B cell (primary cell): ENCODE measurements around the gene PMVK. TPM values are rescaled to one million over a fixed set of nuclear protein-coding genes. Genes with fewer than 3 reads are reported as not detected.
A peak's percentile ranks its signal among the peaks of the same experiment; 100 is the strongest.

Experiments used
- ATAC-seq: fragments of 200-7000 bp; cut with Tn5 transposase; one replicate; pipeline ENCODE4 v1.10.0; 2021; ENCODE audit warnings: low read depth, mild to moderate bottlenecking, moderate number of reproducible peaks, moderate library complexity
- CTCF ChIA-PET: fragments of 350-600 bp; sonication (Branson Sonifier 250); formaldehyde crosslinking; loops from one replicate; lab custom pipeline; 2021; ENCODE audit warnings: antibody characterized with exemption, inconsistent platforms; lab: Charles Lee
- POLR2A ChIA-PET: fragments of 350-600 bp; sonication (Branson Sonifier 250); formaldehyde crosslinking; loops from one replicate; lab custom pipeline; 2021; ENCODE audit warnings: antibody characterized with exemption; lab: Charles Lee
- DNase-seq: peaks from one replicate; pipeline ENCODE4 v3.0.0; 2013
- H2AFZ ChIP-seq: 2 replicates; pipeline ENCODE4 v1.6.1; 2012; ENCODE audit warnings: mild to moderate bottlenecking, low read depth, low read length; ENCODE audit not compliant: insufficient read depth, poor library complexity, severe bottlenecking
- H3K27ac ChIP-seq, 2 donors: 1 replicate in 1 of 2; 2 replicates in 1 of 2; pipeline ENCODE4 v1.5.1; 2012 to 2013; ENCODE audit warnings: low read length in 2 of 2, mild to moderate bottlenecking in 2 of 2, moderate library complexity in 1 of 2
- H3K27me3 ChIP-seq, 4 experiments: fragments of 200-600 bp in 1 of 4; sonication (generic) in 1 of 4; replicated peaks in 1 of 4; 1 replicate in 2 of 4; 2 replicates in 2 of 4; pipeline versions ENCODE4 v1.6.1 to v1.7.0; 2013 to 2016; ENCODE audit warnings: low read length in 3 of 4, mild to moderate bottlenecking in 2 of 4, mixed read lengths in 1 of 4, moderate library complexity in 1 of 4; ENCODE audit not compliant: insufficient read depth in 4 of 4, control insufficient read depth in 3 of 4; ENCODE audit errors: control extremely low read depth in 1 of 4
- H3K36me3 ChIP-seq, 2 experiments: replicated peaks in 1 of 2; 1 replicate in 1 of 2; 2 replicates in 1 of 2; pipeline versions ENCODE4 v1.6.1 to v1.7.1; 2013; ENCODE audit warnings: low read length in 1 of 2; ENCODE audit not compliant: insufficient read depth in 2 of 2, control insufficient read depth in 1 of 2; ENCODE audit errors: control extremely low read depth in 1 of 2, extremely low read depth in 1 of 2
- H3K4me1 ChIP-seq, 2 donors: fragments of 200-600 bp in 1 of 2; sonication (generic) in 1 of 2; 1 replicate in 1 of 2; 2 replicates in 1 of 2; pipeline versions ENCODE4 v1.5.1 to v1.6.1; 2013 to 2017; ENCODE audit warnings: low read length in 2 of 2; ENCODE audit not compliant: control insufficient read depth in 2 of 2, insufficient read depth in 2 of 2
- H3K4me2 ChIP-seq: replicated peaks from 2 replicates; pipeline ENCODE3; 2012; ENCODE audit warnings: mild to moderate bottlenecking, low read depth, low read length; ENCODE audit not compliant: poor library complexity, severe bottlenecking
- H3K4me3 ChIP-seq, 5 experiments: fragments of 200-600 bp in 1 of 5; sonication (generic) in 1 of 5; 1 replicate in 3 of 5; 2 replicates in 2 of 5; pipeline versions ENCODE4 v1.5.1 to v1.7.0; 2011 to 2016; ENCODE audit warnings: low read length in 4 of 5, mild to moderate bottlenecking in 4 of 5, low read depth in 2 of 5, control low read depth in 1 of 5, moderate library complexity in 1 of 5; ENCODE audit not compliant: insufficient read depth in 1 of 5; ENCODE audit errors: control extremely low read depth in 1 of 5, extremely low read depth in 1 of 5
- H3K79me2 ChIP-seq: fragments of 200-600 bp; sonication (generic); one replicate; pipeline ENCODE4 v1.6.0; 2016; ENCODE audit warnings: low read length; ENCODE audit not compliant: control insufficient read depth, insufficient read depth
- H3K9ac ChIP-seq: fragments of 200-600 bp; sonication (generic); 2 replicates; pipeline ENCODE4 v1.6.1; 2017; ENCODE audit warnings: mild to moderate bottlenecking, low read length, moderate library complexity
- H3K9me3 ChIP-seq, 3 donors: one replicate each; pipeline versions ENCODE4 v1.6.1 to v1.7.1; 2013; ENCODE audit warnings: low read length in 2 of 3; ENCODE audit not compliant: control insufficient read depth in 2 of 3, insufficient read depth in 1 of 3; ENCODE audit errors: control extremely low read depth in 1 of 3
- H4K20me1 ChIP-seq: 2 replicates; pipeline ENCODE4 v1.6.0; 2012; ENCODE audit warnings: mild to moderate bottlenecking, low read length; ENCODE audit not compliant: insufficient read depth, control insufficient read depth, poor library complexity, severe bottlenecking
- H3K27ac Mint-ChIP-seq: one replicate; pipeline ENCODE4 v1.8.0; 2021; ENCODE audit warnings: mixed read lengths
- H3K27me3 Mint-ChIP-seq: one replicate; pipeline ENCODE4 v1.8.0; 2021; ENCODE audit warnings: mixed read lengths
- H3K4me1 Mint-ChIP-seq: one replicate; pipeline ENCODE4 v1.8.0; 2021; ENCODE audit warnings: mixed read lengths
- H3K4me3 Mint-ChIP-seq: one replicate; pipeline ENCODE4 v1.8.0; 2021; ENCODE audit warnings: mixed read lengths
- H3K9me3 Mint-ChIP-seq: one replicate; pipeline ENCODE4 v1.8.0; 2022; ENCODE audit warnings: mixed read lengths; ENCODE audit not compliant: insufficient read depth
- EZH2 ChIP-seq: IDR thresholded peaks from 2 replicates; pipeline ENCODE4 v1.6.1; 2012; ENCODE audit warnings: borderline replicate concordance, low read depth, mild to moderate bottlenecking, moderate library complexity, low read length; ENCODE audit not compliant: insufficient read depth, poor library complexity, severe bottlenecking
- WGBS: methylation state at CpG from one replicate; pipeline ENCODE4 v1.1.5; 2013; ENCODE audit warnings: missing lambda C conversion rate; ENCODE audit not compliant: insufficient coverage; 5-methylcytosine and 5-hydroxymethylcytosine counted together
- intact Hi-C: fragments of 100-400 bp; cut with micrococcal nuclease; formaldehyde crosslinking; loops from one replicate; pipeline ENCODE4 v1.10.0; 2022
- polyA plus RNA-seq: library from polyadenylated mRNA; depleted of rRNA; stranded (reverse); fragments of >200 nt; gene quantifications from 2 replicates; pipeline ENCODE4 v1.2.3, GENCODE V29; 2012
- total RNA-seq, 2 donors: library from RNA; stranded (reverse); fragments of 120-200 nt in 1 of 2; gene quantifications; 1 replicate in 1 of 2; 2 replicates in 1 of 2; pipeline versions ENCODE4 v1.2.3 to v1.2.4, GENCODE V29; 2013 to 2022
- TF ChIP-seq, protein P1 (sequence below): fragments of 200-600 bp; IDR thresholded peaks from one replicate; pipeline ENCODE4 v1.8.0; 2022; ENCODE audit warnings: antibody characterized with exemption, mild to moderate bottlenecking

PMVK gene
- total and polyA plus RNA-seq, 2 donors (not counting 1 experiment from before 2014, with no cell fraction given): 15.0 to 15.4 TPM

DNA sequence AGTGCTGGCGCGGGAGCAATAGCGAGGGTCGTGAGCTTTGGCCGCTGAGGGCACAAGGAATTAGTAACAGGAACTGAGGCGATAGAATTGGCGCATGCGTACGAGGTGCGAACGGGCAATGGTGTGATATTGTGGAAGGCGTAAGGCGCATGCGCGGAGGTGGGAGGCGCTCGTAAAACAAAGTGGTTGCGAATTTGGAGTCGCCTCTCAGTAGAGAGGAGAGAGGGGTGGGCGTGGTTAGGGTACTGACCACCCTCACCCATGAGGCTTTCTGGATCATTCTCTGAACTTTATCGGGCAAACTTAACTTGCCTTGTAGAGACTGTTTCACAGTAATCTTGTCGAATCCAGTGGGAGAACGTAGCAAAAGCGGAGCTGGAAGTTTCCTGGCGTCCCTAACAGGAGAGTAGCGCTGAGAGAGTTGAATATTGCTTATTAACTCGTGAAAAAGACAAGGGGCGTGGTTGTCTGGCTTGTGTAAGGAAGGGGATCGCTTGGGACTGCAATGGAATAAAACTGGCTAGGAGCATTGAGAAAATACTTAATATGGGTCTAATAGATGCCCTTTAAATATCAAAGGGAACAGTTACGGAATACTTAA, 38.4 kb upstream of the PMVK start:
- Histone ChIP-seq H3K9me3 (no peaks in the 10 kb centered on the region), H4K20me1 (peaks cover 31% of the 10 kb centered on the region), H3K4me1 (peaks cover 22 to 44% of the 10 kb centered on the region in 2 donors), H3K9ac (peak overlapping the region; percentile 86), H3K27me3 (no peaks in the 10 kb centered on the region), H3K79me2 (peaks cover 63% of the 10 kb centered on the region), H2AFZ (peak overlapping the region; percentile 82), H3K27ac (peak overlapping the region; percentile 90 to 94), H3K36me3 (peaks cover 5 to 9% of the 10 kb centered on the region in 2 experiments), H3K4me2 (peak overlapping the region; percentile 86), H3K4me3 (peak overlapping the region; percentile 71 to 99 (median 90))
- Mint-ChIP-seq H3K9me3 (no peaks in the 10 kb centered on the region), H3K4me3 (no peak overlapping the region), H3K27me3 (no peaks in the 10 kb centered on the region), H3K4me1 (peaks cover 24% of the 10 kb centered on the region), H3K27ac (no peak overlapping the region)
- intact Hi-C loops: loop anchor here (1.0 to 5.0 kb wide), 6 partner anchors 8 to 197 kb away; partner anchors contain the start of genes FLAD1, KRTCAP2 and TRIM46
- peak; percentile 99 for DNase-seq
- CTCF ChIA-PET: interaction anchor here (0.7 to 8.7 kb wide), 10 partner anchors 8 to 415 kb away, joined by 3 to 110 read pairs (median 8); partner anchors contain the start of genes FLAD1, PBXIP1 and PYGO2
- ATAC-seq: peak; percentile 51
- under 1% methylated on average over 26 of the region's 30 CpGs for WGBS
- TF ChIP-seq EZH2: no peak
- POLR2A ChIA-PET: interaction anchor here (0.6 to 3.8 kb wide), 9 partner anchors 13 to 110 kb away, joined by 3 to 32 read pairs (median 8); partner anchors contain the start of genes PBXIP1, PYGO2 and ZBTB7B

DNA sequence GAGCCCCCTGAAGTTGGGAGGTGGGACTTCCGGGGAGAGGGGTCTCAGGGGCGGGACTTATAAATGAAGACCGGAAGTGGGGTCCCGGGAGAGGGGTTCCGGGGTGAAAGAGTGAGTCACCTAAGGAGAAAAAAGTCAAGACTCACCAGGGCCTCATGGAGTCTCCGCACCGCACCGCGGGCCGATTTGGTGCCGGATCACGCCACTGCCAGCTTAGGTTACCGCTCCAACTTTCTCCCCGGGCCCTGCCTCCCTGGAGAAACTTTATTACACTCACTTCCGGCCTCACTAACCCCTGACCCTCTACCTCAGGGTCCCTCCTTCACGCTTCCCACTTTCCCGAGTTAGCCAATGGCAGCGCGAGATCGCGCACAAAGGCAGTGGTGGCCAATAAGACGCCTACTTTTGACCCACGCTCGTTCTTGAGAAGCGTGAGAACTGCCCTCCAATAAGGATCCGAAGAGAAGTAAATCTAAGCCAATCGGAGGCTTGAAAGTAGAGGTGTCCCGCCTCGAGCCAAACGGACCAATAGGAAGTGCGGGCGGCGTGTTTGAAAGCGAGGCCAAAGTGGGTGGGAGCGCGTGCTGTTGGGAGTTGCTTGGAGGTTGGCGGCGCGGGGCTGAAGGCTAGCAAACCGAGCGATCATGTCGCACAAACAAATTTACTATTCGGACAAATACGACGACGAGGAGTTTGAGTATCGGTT, 37.7 kb upstream of the PMVK start, which contains the start of gene CKS1B:
CKS1B (plus strand) TSS at position 580 of the 706 bp plus-strand sequence; CDS start at position 645, 65 bp downstream.
- under 1% methylated on average over 41 of the region's 47 CpGs for WGBS
- H3K27ac Mint-ChIP-seq: no peak within 1 kb of the TSS
- no peaks in the 10 kb centered on the region for H3K27me3 Mint-ChIP-seq
- Histone ChIP-seq H3K4me1 (peaks cover 22 to 44% of the 10 kb centered on the region in 2 donors), H3K27ac (peak within 1 kb of the TSS; percentile 90 to 94), H3K36me3 (peaks cover 1 to 13% of the 10 kb centered on the region in 2 experiments), H4K20me1 (peaks cover 38% of the 10 kb centered on the region), H2AFZ (peak within 1 kb of the TSS; percentile 82), H3K27me3 (no peaks in the 10 kb centered on the region), H3K9ac (peak within 1 kb of the TSS; percentile 86), H3K79me2 (peaks cover 64% of the 10 kb centered on the region), H3K4me2 (peak within 1 kb of the TSS; percentile 86), H3K9me3 (no peaks in the 10 kb centered on the region), H3K4me3 (peak within 1 kb of the TSS; percentile 71 to 99 (median 90))
- CTCF ChIA-PET: interaction anchor here (0.6 to 8.7 kb wide), 20 partner anchors 9 to 502 kb away, joined by 3 to 110 read pairs (median 4); partner anchors contain the start of genes FLAD1, KRTCAP2, PBXIP1 and PMVK
- TF ChIP-seq, protein P1, sequence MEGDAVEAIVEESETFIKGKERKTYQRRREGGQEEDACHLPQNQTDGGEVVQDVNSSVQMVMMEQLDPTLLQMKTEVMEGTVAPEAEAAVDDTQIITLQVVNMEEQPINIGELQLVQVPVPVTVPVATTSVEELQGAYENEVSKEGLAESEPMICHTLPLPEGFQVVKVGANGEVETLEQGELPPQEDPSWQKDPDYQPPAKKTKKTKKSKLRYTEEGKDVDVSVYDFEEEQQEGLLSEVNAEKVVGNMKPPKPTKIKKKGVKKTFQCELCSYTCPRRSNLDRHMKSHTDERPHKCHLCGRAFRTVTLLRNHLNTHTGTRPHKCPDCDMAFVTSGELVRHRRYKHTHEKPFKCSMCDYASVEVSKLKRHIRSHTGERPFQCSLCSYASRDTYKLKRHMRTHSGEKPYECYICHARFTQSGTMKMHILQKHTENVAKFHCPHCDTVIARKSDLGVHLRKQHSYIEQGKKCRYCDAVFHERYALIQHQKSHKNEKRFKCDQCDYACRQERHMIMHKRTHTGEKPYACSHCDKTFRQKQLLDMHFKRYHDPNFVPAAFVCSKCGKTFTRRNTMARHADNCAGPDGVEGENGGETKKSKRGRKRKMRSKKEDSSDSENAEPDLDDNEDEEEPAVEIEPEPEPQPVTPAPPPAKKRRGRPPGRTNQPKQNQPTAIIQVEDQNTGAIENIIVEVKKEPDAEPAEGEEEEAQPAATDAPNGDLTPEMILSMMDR: no peak
- no peak for TF ChIP-seq EZH2
- intact Hi-C loops: loop anchor here (1.0 to 5.0 kb wide), 4 partner anchors 19 to 198 kb away; partner anchors contain the start of genes KRTCAP2 and TRIM46
- no peak within 1 kb of the TSS for H3K4me3 Mint-ChIP-seq
- ATAC-seq: peak; percentile 80
- POLR2A ChIA-PET: interaction anchor here (0.6 to 3.8 kb wide), 15 partner anchors 9 to 111 kb away, joined by 3 to 32 read pairs (median 6); partner anchors contain the start of genes FLAD1, PBXIP1, PMVK and PYGO2
- peaks cover 29% of the 10 kb centered on the region for H3K4me1 Mint-ChIP-seq
- peak; percentile 100 for DNase-seq
- H3K9me3 Mint-ChIP-seq: no peaks in the 10 kb centered on the region
